GM12878 (cell line): ENCODE measurements around the gene SNN. TPM values are rescaled to one million over a fixed set of nuclear protein-coding genes. Genes with fewer than 3 reads are reported as not detected.
A peak's percentile ranks its signal among the peaks of the same experiment; 100 is the strongest.

Source experiments
- ATAC-seq: fragments of 200-7000 bp; cut with Tn5 transposase; 3 replicates; pipeline ENCODE4 v1.9.1; 2020; ENCODE audit warnings: mild to moderate bottlenecking, moderate library complexity
- BruUV-seq: library from RNA; stranded (reverse); fragments of 400-500 nt; replicated peaks from 2 replicates; lab custom pipeline; 2021; lab: Mats Ljungman, UMichigan
- CTCF ChIA-PET: fragments of 300-600 bp; sonication (Branson Sonifier 250); formaldehyde crosslinking; extraction: SDS; loops from one replicate; lab custom pipeline; 2021; ENCODE audit warnings: inconsistent platforms; lab: Yijun Ruan, JAX
- POLR2A ChIA-PET: fragments of 350-600 bp; formaldehyde crosslinking; extraction: SDS; loops from one replicate; lab custom pipeline; 2021; ENCODE audit warnings: inconsistent platforms; lab: Charles Lee
- RAD21 ChIA-PET: fragments of 300-600 bp; sonication (Branson Sonifier 250); formaldehyde crosslinking; loops from one replicate; lab custom pipeline; 2023; ENCODE audit warnings: antibody characterized with exemption; ENCODE audit not compliant: unreplicated experiment; lab: Charles Lee
- SMC1A ChIA-PET: fragments of 300-600 bp; sonication (Branson Sonifier 250); formaldehyde crosslinking; loops from one replicate; lab custom pipeline; 2023; ENCODE audit not compliant: unreplicated experiment, uncharacterized antibody; lab: Charles Lee
- DNase-seq: peaks from one replicate; pipeline ENCODE4 v3.0.0-alpha.2; 2011; ENCODE audit warnings: low read depth, low spot score
- FAIRE-seq: peaks from 3 replicates; lab custom pipeline; 2011; peaks lifted over from hg19 to GRCh38; lab: Jason Lieb, UNC
- H2AFZ ChIP-seq: 2 replicates; pipeline ENCODE4 v1.6.0; 2011; ENCODE audit warnings: low read depth, low read length, control low read depth; ENCODE audit not compliant: control insufficient read depth
- H3K27ac ChIP-seq: 2 replicates; pipeline ENCODE4 v1.5.1; 2011; ENCODE audit warnings: control low read depth; ENCODE audit not compliant: control insufficient read depth, insufficient read depth
- H3K27me3 ChIP-seq, 2 experiments: replicated peaks in 1 of 2; 2 replicates each; pipeline versions ENCODE4 v1.6.0 to v1.6.1; 2011; ENCODE audit warnings: low read length in 1 of 2; ENCODE audit not compliant: control insufficient read depth in 2 of 2, insufficient read depth in 2 of 2
- H3K36me3 ChIP-seq, 2 experiments: 2 replicates each; pipeline ENCODE4 v1.5.1; 2011; ENCODE audit warnings: low read length in 1 of 2; ENCODE audit not compliant: control insufficient read depth in 2 of 2, insufficient read depth in 2 of 2
- H3K4me1 ChIP-seq: 2 replicates; pipeline ENCODE4 v1.6.1; 2011; ENCODE audit warnings: mild to moderate bottlenecking, low read length, moderate library complexity, mixed read lengths; ENCODE audit not compliant: control insufficient read depth, insufficient read depth
- H3K4me2 ChIP-seq: 2 replicates; pipeline ENCODE4 v1.6.0; 2011; ENCODE audit warnings: control low read depth; ENCODE audit not compliant: control insufficient read depth, insufficient read depth
- H3K4me3 ChIP-seq: fragments of 200-600 bp; sonication (generic); 2 replicates; pipeline ENCODE4 v1.5.1; 2016
- H3K79me2 ChIP-seq: 2 replicates; pipeline ENCODE4 v1.6.0; 2011; ENCODE audit warnings: low read length; ENCODE audit not compliant: control insufficient read depth, insufficient read depth
- H3K9ac ChIP-seq: 2 replicates; pipeline ENCODE4 v1.8.0; 2011; ENCODE audit warnings: low read length, control low read depth, mixed read lengths; ENCODE audit not compliant: control insufficient read depth, insufficient read depth
- H3K9me3 ChIP-seq: replicated peaks from 3 replicates; pipeline ENCODE4 v1.5.1; 2011; ENCODE audit warnings: mild to moderate bottlenecking, low read length; ENCODE audit not compliant: control insufficient read depth, insufficient read depth
- H4K20me1 ChIP-seq: 2 replicates; pipeline ENCODE4 v1.6.0; 2011; ENCODE audit not compliant: control insufficient read depth, insufficient read depth
- BCL11A ChIP-seq: IDR thresholded peaks from 2 replicates; pipeline ENCODE4 v1.6.1; 2011; ENCODE audit warnings: low read depth, low read length
- BHLHE40 ChIP-seq, 2 experiments: fragments of 450-650 bp in 1 of 2; IDR thresholded peaks; 2 replicates each; pipeline ENCODE4 v1.6.1; 2011 to 2017; ENCODE audit warnings: low read depth in 2 of 2, borderline replicate concordance in 1 of 2, improper control_type of control experiment in 1 of 2, low read length in 1 of 2, mild to moderate bottlenecking in 1 of 2
- CHD2 ChIP-seq: IDR thresholded peaks from 2 replicates; pipeline ENCODE4 v1.6.1; 2011; ENCODE audit warnings: low read depth, low read length, improper control_type of control experiment, borderline replicate concordance
- CREB1 ChIP-seq: IDR thresholded peaks from 2 replicates; pipeline ENCODE4 v1.6.1; 2012; ENCODE audit warnings: low read depth, mild to moderate bottlenecking, inconsistent platforms
- DPF2 ChIP-seq: fragments of 450-650 bp; IDR thresholded peaks from 2 replicates; pipeline ENCODE4 v1.6.1; 2017; ENCODE audit warnings: mild to moderate bottlenecking
- ETV6 ChIP-seq, 2 experiments: fragments of 450-650 bp in 1 of 2; IDR thresholded peaks in 1 of 2; conservative IDR thresholded peaks in 1 of 2; 2 replicates each; pipeline ENCODE4 v1.6.1; 2014; ENCODE audit warnings: antibody characterized with exemption in 1 of 2, borderline replicate concordance in 1 of 2, low read depth in 1 of 2, mild to moderate bottlenecking in 1 of 2, moderate library complexity in 1 of 2
- GABPA ChIP-seq: IDR thresholded peaks from 2 replicates; pipeline ENCODE4 v1.6.1; 2014; ENCODE audit warnings: antibody characterized with exemption, low read depth, mild to moderate bottlenecking, inconsistent platforms
- GATAD2B ChIP-seq: fragments of 450-650 bp; conservative IDR thresholded peaks from 2 replicates; pipeline ENCODE4 v1.6.1; 2017; ENCODE audit warnings: low read depth, mild to moderate bottlenecking, moderate library complexity
- IKZF2 ChIP-seq, 2 experiments: fragments of 450-650 bp; IDR thresholded peaks; 2 replicates each; pipeline ENCODE4 v1.6.1; 2017; ENCODE audit warnings: mild to moderate bottlenecking in 2 of 2, moderate library complexity in 2 of 2
- NFIC ChIP-seq: IDR thresholded peaks from 2 replicates; pipeline ENCODE4 v1.6.1; 2012; ENCODE audit warnings: low read depth, mild to moderate bottlenecking, inconsistent platforms, low read length, moderate library complexity
- NR2F1 ChIP-seq: fragments of 450-650 bp; conservative IDR thresholded peaks from 2 replicates; pipeline ENCODE4 v1.6.1; 2017; ENCODE audit warnings: mild to moderate bottlenecking
- PML ChIP-seq: IDR thresholded peaks from 2 replicates; pipeline ENCODE4 v1.6.1; 2012; ENCODE audit warnings: low read length, inconsistent platforms
- SMARCA5 ChIP-seq: fragments of 450-650 bp; IDR thresholded peaks from 2 replicates; pipeline ENCODE4 v1.6.1; 2017; ENCODE audit warnings: mild to moderate bottlenecking
- TBL1XR1 ChIP-seq: IDR thresholded peaks from 2 replicates; pipeline ENCODE4 v1.6.1; 2012; ENCODE audit warnings: low read depth, low read length, improper control_type of control experiment
- TCF3 ChIP-seq: IDR thresholded peaks from 2 replicates; pipeline ENCODE4 v1.6.1; 2012; ENCODE audit warnings: low read depth, mild to moderate bottlenecking, low read length, borderline replicate concordance; ENCODE audit not compliant: insufficient read depth
- WGBS: methylation state at CpG from one replicate; pipeline ENCODE4 v1.1.6; 2016; ENCODE audit warnings: low lambda C conversion rate; ENCODE audit not compliant: insufficient replicate concordance, insufficient coverage; ENCODE audit errors: missing lambda C conversion rate; 5-methylcytosine and 5-hydroxymethylcytosine counted together
- in situ Hi-C: fragments of 300-500 bp; cut with MboI; formaldehyde crosslinking; loops from 9 replicates; pipeline ENCODE4 v1.14.3; 2018; ENCODE audit warnings: mixed read lengths
- intact Hi-C: fragments of 100-400 bp; cut with micrococcal nuclease; formaldehyde crosslinking; loops from one replicate; pipeline ENCODE4 v1.14.2; 2022; ENCODE audit not compliant: unreplicated experiment
- polyA plus RNA-seq, 11 experiments: library from polyadenylated mRNA; depleted of rRNA in 4 of 11; unstranded in 6 of 11; stranded (reverse) in 5 of 11; fragments of >200 nt; fragmentation: Nextera tagmentation in 4 of 11; fragmentation: Illumina TruSeq in 1 of 11; extraction: Ambion mirVana in 4 of 11; extraction: Trizol in 1 of 11; gene quantifications; 1 replicate in 1 of 11; 2 replicates in 10 of 11; pipeline versions ENCODE4 v1.2.1 to v1.2.3, GENCODE V29; 2011 to 2016; ENCODE audit warnings: inconsistent platforms in 2 of 11, missing spikeins in 2 of 11, low read depth in 1 of 11
- total RNA-seq, 4 experiments: library from RNA; depleted of rRNA in 3 of 4; stranded (reverse); fragments of >200 nt in 3 of 4; fragmentation: Illumina TruSeq in 1 of 4; extraction: Trizol in 1 of 4; gene quantifications; 2 replicates each; pipeline versions ENCODE4 v1.2.1 to v1.2.3, GENCODE V29; 2013 to 2021
- TF ChIP-seq, protein P1 (sequence below): IDR thresholded peaks from 2 replicates; pipeline ENCODE4 v1.6.1; 2011; ENCODE audit warnings: low read depth, low read length, improper control_type of control experiment, borderline replicate concordance
- TF ChIP-seq, protein P2 (sequence below): IDR thresholded peaks from 2 replicates; pipeline ENCODE4 v1.6.1; 2011; ENCODE audit warnings: low read depth, mild to moderate bottlenecking, low read length, moderate library complexity, borderline replicate concordance; ENCODE audit errors: extremely low read depth
- TF ChIP-seq, protein P3 (sequence below): fragments of 450-650 bp; IDR thresholded peaks from 2 replicates; pipeline ENCODE4 v1.6.1; 2016; ENCODE audit warnings: mild to moderate bottlenecking

SNN gene
- total and polyA plus RNA-seq, 10 of the 15 experiments (the other 5 are each of a cell fraction or from before 2014, with no cell fraction given): 2.2 to 43.4 (median 27.8) TPM

DNA sequence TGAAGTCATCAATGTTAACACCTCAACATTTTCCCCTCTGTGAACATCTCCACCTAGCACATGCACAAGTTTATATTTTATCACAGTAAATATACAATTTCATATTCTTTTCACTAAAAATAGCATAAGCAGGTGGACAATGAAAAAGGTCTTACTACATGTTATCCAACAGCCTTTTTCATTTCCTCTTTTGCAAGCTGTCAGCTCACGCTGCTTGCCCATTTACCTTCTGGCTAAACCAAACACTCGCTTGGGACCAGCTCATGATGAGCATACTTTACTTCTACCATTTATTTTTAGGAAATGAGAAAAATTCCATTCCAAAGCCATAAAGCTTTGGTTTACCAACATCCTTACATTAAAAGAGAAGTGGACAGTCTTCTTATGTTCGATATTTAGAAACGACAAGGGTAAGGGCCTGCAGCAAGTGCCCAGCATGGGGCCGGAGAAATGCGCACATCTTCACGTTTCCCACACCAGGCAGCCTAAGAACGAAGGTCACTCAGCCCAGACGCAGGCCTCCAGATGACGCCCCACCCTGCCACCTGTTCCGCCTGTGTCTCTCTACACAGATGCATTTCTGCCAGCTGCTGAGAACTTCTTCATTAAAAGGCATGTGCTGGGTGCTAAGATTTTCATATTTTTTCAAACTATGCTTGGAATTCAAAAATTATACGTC is 13.9 kb downstream of the SNN start:
- POLR2A ChIA-PET: interaction anchor here (0.7 to 7.9 kb wide), 4 partner anchors 9 to 115 kb away, joined by 3 to 75 read pairs (median 6); partner anchors contain the start of genes SNN and ZC3H7A
- Histone ChIP-seq H3K27ac (peak overlapping the region; percentile 67), H2AFZ (no peak overlapping the region), H3K79me2 (peaks cover 26% of the 10 kb centered on the region), H3K36me3 (peaks cover 33 to 47% of the 10 kb centered on the region in 2 experiments), H3K9me3 (no peaks in the 10 kb centered on the region), H3K4me3 (no peak overlapping the region), H3K4me2 (peak overlapping the region; percentile 73), H3K9ac (peak overlapping the region; percentile 5; the same call in 1 of the 2 replicates), H4K20me1 (no peaks in the 10 kb centered on the region; the same call in 1 of the 2 replicates), H3K4me1 (peaks cover 83% of the 10 kb centered on the region), H3K27me3 (no peaks in the 10 kb centered on the region)
- intact Hi-C loops: loop anchor here (1.0 kb wide), 1 partner anchor 718 kb away; no protein-coding TSS in a partner anchor
- BruUV-seq: TSS peak; percentile 27
- FAIRE-seq (no peak), DNase-seq (no peak), ATAC-seq (peak; percentile 67)
- SMC1A ChIA-PET: interaction anchor here (0.9 to 2.0 kb wide), 9 partner anchors 13 to 116 kb away, joined by 3 to 11 read pairs (median 3); partner anchors contain the start of gene SNN
- in situ Hi-C loops: no loop called here
- WGBS: under 1% methylated on average over 12 of the region's 12 CpGs
- RAD21 ChIA-PET: interaction anchor here (0.7 to 1.7 kb wide), 5 partner anchors 9 to 99 kb away, joined by 3 to 11 read pairs (median 3); partner anchors contain the start of gene TXNDC11
- CTCF ChIA-PET: interaction anchor here (0.9 to 1.7 kb wide), 3 partner anchors 9 to 115 kb away, joined by 3 to 4 read pairs (median 3); no protein-coding TSS in a partner anchor
- TF ChIP-seq BCL11A (peak; percentile 58; the same call in 1 of the 2 replicates), PML (peak; percentile 73), CREB1 (peak; percentile 28; the same call in 1 of the 2 replicates), GATAD2B (peak; percentile 22; the same call in 1 of the 2 replicates), CHD2 (0 out of 2 replicates have a peak, but pooled peaks have one; percentile 13), ETV6 (conservative IDR thresholded peaks at IDR 0.05 in 1 of 2, IDR thresholded peaks at IDR 0.05 in 1 of 2; ENCODE audit: borderline replicate concordance in 1 of 2, low read depth in 1 of 2) (peak in 1 of 2 experiments; percentile 47; a peak in 1 of 4 replicates), NFIC (peak; percentile 75), GABPA (no peak; the same call in 1 of the 2 replicates), BHLHE40 (IDR thresholded peaks at IDR 0.05; ENCODE audit: borderline replicate concordance in 1 of 2, low read depth in 2 of 2, low read length in 1 of 2) (peak; percentile 3 to 52; a peak in 2 of 4 replicates), TCF3 (peak; percentile 78), NR2F1 (0 out of 2 replicates have a peak, but pooled peaks have one; percentile 6), SMARCA5 (no peak), DPF2 (peak; percentile 67; the same call in 1 of the 2 replicates), TBL1XR1 (peak; percentile 1; the same call in 1 of the 2 replicates), IKZF2 (IDR thresholded peaks at IDR 0.05) (peak; percentile 14 to 37; a peak in 2 of 4 replicates)
- TF ChIP-seq, protein P1, sequence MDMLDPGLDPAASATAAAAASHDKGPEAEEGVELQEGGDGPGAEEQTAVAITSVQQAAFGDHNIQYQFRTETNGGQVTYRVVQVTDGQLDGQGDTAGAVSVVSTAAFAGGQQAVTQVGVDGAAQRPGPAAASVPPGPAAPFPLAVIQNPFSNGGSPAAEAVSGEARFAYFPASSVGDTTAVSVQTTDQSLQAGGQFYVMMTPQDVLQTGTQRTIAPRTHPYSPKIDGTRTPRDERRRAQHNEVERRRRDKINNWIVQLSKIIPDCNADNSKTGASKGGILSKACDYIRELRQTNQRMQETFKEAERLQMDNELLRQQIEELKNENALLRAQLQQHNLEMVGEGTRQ: no peak
- TF ChIP-seq, protein P2, sequence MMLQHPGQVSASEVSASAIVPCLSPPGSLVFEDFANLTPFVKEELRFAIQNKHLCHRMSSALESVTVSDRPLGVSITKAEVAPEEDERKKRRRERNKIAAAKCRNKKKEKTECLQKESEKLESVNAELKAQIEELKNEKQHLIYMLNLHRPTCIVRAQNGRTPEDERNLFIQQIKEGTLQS: no peak
- TF ChIP-seq, protein P3, sequence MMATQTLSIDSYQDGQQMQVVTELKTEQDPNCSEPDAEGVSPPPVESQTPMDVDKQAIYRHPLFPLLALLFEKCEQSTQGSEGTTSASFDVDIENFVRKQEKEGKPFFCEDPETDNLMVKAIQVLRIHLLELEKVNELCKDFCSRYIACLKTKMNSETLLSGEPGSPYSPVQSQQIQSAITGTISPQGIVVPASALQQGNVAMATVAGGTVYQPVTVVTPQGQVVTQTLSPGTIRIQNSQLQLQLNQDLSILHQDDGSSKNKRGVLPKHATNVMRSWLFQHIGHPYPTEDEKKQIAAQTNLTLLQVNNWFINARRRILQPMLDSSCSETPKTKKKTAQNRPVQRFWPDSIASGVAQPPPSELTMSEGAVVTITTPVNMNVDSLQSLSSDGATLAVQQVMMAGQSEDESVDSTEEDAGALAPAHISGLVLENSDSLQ: peak; percentile 65
